Naive thymus-derived CD8-positive, alpha-beta T cell (primary cell): ENCODE measurements around the gene CYP1A2. TPM values are rescaled to one million over a fixed set of nuclear protein-coding genes. Genes with fewer than 3 reads are reported as not detected.
"Not testable (repeated sequence)": the region's sequence is repeated elsewhere in the genome, so short reads cannot be mapped to it uniquely, and the experiment has no call there.

ENCODE experiments used
- ATAC-seq, 2 donors: fragments of 150-1000 bp; cut with Tn5 transposase in 1 of 2; sonication (Bioruptor Pico), chemical (Tn5 transposase) in 1 of 2; 1 replicate in 1 of 2; 2 replicates in 1 of 2; pipeline ENCODE4 v1.10.0; 2021; ENCODE audit warnings: mild to moderate bottlenecking in 2 of 2, moderate library complexity in 2 of 2
- POLR2A ChIA-PET: fragments of 350-600 bp; sonication (Branson Sonifier 250); formaldehyde crosslinking; loops from one replicate; lab custom pipeline; 2021; ENCODE audit warnings: antibody characterized with exemption; lab: Charles Lee
- DNase-seq, 10 donors: peaks; one replicate each; pipeline versions ENCODE4 v3.0.0 to v3.0.0-alpha.2; 2020 to 2022
- H3K27ac Mint-ChIP-seq, 10 donors: one replicate each; pipeline ENCODE4 v1.8.0; 2020 to 2022; ENCODE audit warnings: mild to moderate bottlenecking in 10 of 10, mixed read lengths in 10 of 10, moderate library complexity in 4 of 10, inconsistent platforms in 1 of 10
- H3K27me3 Mint-ChIP-seq, 5 donors: one replicate each; pipeline ENCODE4 v1.8.0; 2021 to 2022; ENCODE audit warnings: mixed read lengths in 5 of 5
- H3K36me3 Mint-ChIP-seq, 3 donors: one replicate each; pipeline ENCODE4 v1.8.0; 2020 to 2022; ENCODE audit warnings: mixed read lengths in 3 of 3, mild to moderate bottlenecking in 2 of 3, inconsistent platforms in 1 of 3
- H3K4me1 Mint-ChIP-seq, 4 donors: one replicate each; pipeline ENCODE4 v1.8.0; 2021 to 2022; ENCODE audit warnings: mixed read lengths in 4 of 4
- H3K4me3 Mint-ChIP-seq, 10 donors: one replicate each; pipeline ENCODE4 v1.8.0; 2020 to 2022; ENCODE audit warnings: mild to moderate bottlenecking in 10 of 10, mixed read lengths in 10 of 10, moderate library complexity in 6 of 10, inconsistent platforms in 1 of 10
- H3K9me3 Mint-ChIP-seq, 9 donors: one replicate each; pipeline ENCODE4 v1.8.0; 2020 to 2022; ENCODE audit warnings: mixed read lengths in 9 of 9, mild to moderate bottlenecking in 3 of 9, inconsistent platforms in 1 of 9, moderate library complexity in 1 of 9
- polyA plus RNA-seq, 3 donors: library from polyadenylated mRNA; unstranded; fragments of 300-500 nt; fragmentation: Illumina TruSeq; gene quantifications; one replicate each; pipeline ENCODE4 v1.2.3, GENCODE V29; 2021
- total RNA-seq, 8 experiments: library from RNA in 2 of 8; stranded (reverse) in 2 of 8; gene quantifications; one replicate each; pipeline ENCODE4 v1.2.3 and lab custom pipeline; 2021 to 2026

Gene CYP1A2
- total and polyA plus RNA-seq, 5 experiments from 2014 or later = not detected

DNA sequence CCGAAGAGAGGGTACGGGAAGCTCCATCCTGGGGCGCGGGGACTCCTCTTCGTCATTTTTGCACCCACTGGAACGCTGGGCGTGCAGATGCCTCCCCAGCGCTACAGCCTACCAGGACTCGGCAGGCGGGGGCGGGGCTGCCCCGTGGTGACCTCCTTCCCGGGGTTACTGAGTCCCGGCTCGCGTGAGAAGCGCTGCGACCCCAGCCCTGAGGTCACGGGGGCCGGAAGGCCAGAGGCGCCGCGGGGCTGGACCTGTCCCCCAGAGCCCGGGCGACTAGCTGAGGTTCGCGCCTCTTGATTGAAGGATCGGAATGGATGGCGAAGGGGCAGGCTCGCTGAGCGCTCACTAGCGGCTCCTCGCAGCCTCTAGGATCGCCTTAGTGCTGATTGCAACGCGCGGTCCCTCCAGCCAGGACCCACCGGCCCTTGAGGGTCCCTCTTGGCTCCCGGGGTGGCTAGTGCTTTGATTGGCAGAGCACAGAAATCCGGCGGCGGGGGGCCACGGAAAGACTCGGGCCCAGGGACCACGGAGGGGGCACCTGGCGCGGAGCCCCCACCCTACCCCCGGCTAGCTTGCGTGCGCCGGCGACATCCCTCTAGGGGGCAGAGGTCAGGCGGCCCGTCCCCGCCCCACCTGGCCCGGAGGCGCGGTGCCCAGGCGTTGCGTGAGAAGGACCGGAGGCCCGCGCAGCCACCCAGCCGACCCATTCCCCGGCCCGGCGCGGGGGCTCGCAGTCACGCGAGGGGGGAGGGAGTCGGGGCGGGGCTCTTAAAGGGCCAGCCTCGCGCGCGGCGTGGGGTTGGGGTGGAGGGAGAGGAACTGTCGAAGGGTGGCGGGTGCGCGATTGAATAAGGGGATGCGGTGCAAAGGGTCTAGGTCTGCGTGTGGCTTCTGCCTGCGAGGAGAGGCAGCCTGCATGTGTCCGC is 22.5 kb upstream of the CYP1A2 start:
- Mint-ChIP-seq H3K4me3 (peak overlapping the region; percentile 72 to 85 (median 82)), H3K4me1 (peaks cover 4 to 13% (median 10%) of the 10 kb centered on the region in 4 donors), H3K27ac (peak overlapping the region in 1 of 10 donors; percentile 62), H3K9me3 (no peaks in the 10 kb centered on the region), H3K36me3 (no peaks in the 10 kb centered on the region), H3K27me3 (peaks cover 10 to 22% (median 18%) of the 10 kb centered on the region in 5 donors)
- DNase-seq = peak; percentile 8 to 68 (median 38)
- ATAC-seq = peak; percentile 76 to 77
- POLR2A ChIA-PET = interaction anchor here (0.5 to 2.1 kb wide), 4 partner anchors 30 to 1326 kb away, joined by 3 to 6 read pairs (median 4); partner anchors contain the start of gene EDC3

DNA sequence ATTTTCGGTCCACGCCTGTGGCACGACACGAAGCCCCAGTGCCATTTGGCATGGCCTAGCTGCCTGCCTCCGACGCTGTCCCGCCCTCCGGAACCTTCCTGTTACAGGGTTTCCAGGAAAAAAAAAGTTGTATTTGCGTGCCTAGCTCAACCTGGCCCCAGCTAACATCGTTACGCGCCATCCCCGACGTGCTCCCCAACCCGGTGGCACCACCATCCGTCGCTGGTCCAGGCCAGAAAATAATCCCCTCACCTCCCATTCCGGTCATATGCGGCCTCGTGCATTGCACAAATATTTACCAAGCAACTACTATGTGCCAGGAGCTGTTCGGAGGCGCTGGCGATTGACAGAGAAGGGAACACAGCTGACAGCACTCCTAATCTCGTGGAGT is 21.9 kb upstream of the CYP1A2 start:
- ATAC-seq (no peak), DNase-seq (no peak)
- Mint-ChIP-seq H3K27me3 (peaks cover 12 to 27% (median 21%) of the 10 kb centered on the region in 5 donors), H3K9me3 (no peaks in the 10 kb centered on the region), H3K4me3 (peak overlapping the region; percentile 71 to 84 (median 80)), H3K4me1 (peaks cover 4 to 13% (median 10%) of the 10 kb centered on the region in 4 donors), H3K27ac (peak overlapping the region in 2 of 10 donors; percentile 20 to 62), H3K36me3 (no peaks in the 10 kb centered on the region)
- POLR2A ChIA-PET = interaction anchor here (0.5 to 2.1 kb wide), 3 partner anchors 31 to 1327 kb away, joined by 4 to 6 read pairs (median 4); partner anchors contain the start of gene EDC3

DNA sequence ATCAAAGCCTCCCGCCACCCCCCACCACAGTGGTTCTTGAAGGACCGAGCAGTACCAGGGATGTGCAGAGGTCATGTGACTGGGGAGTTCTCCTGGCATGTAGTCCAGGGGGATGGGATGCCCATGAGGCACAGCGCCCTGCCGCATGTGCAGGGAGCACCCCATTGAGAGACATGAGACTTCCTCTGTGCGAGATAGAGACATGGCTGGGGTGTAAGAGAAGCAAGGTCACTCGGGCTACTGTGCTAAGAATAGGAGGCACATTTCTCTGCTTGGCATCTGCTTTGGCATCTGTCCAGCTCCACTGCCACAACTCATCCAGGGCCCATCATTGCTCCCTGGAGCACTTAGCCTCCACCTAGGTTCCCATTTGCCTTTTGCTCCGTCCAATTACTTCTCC is 20.9 kb upstream of the CYP1A2 start:
- H3K27me3 Mint-ChIP-seq = peaks cover 14 to 32% (median 25%) of the 10 kb centered on the region in 5 donors
- no peaks in the 10 kb centered on the region for H3K9me3 Mint-ChIP-seq
- ATAC-seq (no peak), DNase-seq (no peak)
- POLR2A ChIA-PET = no interaction called here
- peak overlapping the region in 7 of 10 donors; percentile 25 to 82 (median 78) for H3K4me3 Mint-ChIP-seq
- H3K4me1 Mint-ChIP-seq = peaks cover 4 to 13% (median 10%) of the 10 kb centered on the region in 4 donors
- no peaks in the 10 kb centered on the region for H3K36me3 Mint-ChIP-seq
- H3K27ac Mint-ChIP-seq = peak overlapping the region in 1 of 10 donors; percentile 43

DNA sequence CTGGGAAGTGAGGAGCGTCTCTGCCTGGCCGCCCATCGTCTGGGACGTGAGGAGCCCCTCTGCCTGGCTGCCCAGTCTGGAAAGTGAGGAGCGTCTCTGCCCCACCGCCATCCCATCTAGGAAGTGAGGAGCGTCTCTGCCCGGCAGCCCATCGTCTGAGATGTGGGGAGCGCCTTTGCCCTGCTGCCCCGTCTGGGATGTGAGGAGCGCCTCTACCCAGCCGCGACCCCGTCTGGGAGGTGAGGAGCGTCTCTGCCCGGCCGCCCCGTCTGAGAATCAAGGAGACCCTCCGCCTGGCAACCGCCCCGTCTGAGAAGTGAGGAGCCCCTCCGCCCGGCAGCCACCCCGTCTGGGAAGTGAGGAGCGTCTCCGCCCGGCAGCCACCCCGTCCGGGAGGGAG is 19.9 kb upstream of the CYP1A2 start:
- DNase-seq, H3K27ac Mint-ChIP-seq, POLR2A ChIA-PET, H3K4me3 Mint-ChIP-seq, H3K9me3 Mint-ChIP-seq, ATAC-seq, H3K36me3 Mint-ChIP-seq: not testable (repeated sequence)
- peaks cover 17 to 39% (median 27%) of the 10 kb centered on the region in 5 donors for H3K27me3 Mint-ChIP-seq
- H3K4me1 Mint-ChIP-seq = peaks cover 4 to 13% (median 10%) of the 10 kb centered on the region in 4 donors

DNA sequence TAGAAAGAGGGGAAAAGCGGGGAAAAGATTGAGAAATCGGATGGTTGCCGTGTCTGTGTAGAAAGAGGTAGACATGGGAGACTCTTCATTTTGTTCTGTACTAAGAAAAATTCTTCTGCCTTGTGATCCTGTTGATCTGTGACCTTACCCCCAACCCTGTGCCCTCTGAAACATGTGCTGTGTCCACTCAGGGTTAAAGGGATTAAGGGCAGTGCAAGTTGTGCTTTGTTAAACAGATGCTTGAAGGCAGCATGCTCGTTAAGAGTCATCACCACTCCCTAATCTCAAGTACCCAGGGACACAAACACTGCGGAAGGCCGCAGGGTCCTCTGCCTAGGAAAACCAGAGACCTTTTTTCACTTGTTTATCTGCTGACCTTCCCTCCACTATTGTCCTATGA is 19.3 kb upstream of the CYP1A2 start:
- H3K36me3 Mint-ChIP-seq, ATAC-seq, POLR2A ChIA-PET, H3K4me3 Mint-ChIP-seq, H3K9me3 Mint-ChIP-seq, H3K27ac Mint-ChIP-seq, DNase-seq: not testable (repeated sequence)
- Mint-ChIP-seq H3K27me3 (peaks cover 20 to 44% (median 30%) of the 10 kb centered on the region in 5 donors), H3K4me1 (peaks cover 4 to 13% (median 10%) of the 10 kb centered on the region in 4 donors)

DNA sequence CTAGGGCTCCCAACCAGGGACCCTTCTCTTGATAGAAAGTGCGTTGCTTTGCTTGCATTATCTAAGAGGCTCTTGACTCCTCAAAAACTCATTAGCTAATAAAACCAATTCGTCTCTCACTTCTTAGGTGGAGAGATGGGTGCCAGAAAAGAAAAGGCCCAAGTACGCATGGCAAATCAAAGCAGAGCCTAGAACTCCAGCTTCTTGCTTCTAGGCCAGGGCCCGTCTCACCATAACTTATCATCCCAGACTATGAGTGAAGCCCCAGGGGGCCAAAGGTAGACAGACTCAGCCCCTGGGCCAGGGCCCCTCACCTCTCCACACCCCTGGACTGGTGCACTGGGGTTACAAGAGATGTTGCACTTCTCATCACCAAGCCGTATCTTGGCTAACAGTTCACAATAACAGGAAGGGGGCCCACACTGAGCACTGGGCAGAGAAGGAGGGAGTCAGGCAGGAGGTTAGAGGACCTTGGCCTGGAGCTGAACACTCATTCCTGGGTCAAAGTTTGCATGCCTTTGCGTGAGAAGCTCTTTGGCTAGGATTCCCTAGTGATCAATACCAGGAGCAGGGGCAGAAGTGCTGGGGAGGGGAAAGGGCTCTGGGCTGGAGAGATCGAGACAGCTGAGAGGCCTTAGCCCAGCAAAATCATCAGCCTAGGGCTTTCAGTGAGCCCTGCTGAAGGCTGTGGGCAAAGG is 17.9 kb upstream of the CYP1A2 start:
- Mint-ChIP-seq H3K36me3 (no peaks in the 10 kb centered on the region), H3K27me3 (peaks cover 21 to 48% (median 36%) of the 10 kb centered on the region in 5 donors)

DNA sequence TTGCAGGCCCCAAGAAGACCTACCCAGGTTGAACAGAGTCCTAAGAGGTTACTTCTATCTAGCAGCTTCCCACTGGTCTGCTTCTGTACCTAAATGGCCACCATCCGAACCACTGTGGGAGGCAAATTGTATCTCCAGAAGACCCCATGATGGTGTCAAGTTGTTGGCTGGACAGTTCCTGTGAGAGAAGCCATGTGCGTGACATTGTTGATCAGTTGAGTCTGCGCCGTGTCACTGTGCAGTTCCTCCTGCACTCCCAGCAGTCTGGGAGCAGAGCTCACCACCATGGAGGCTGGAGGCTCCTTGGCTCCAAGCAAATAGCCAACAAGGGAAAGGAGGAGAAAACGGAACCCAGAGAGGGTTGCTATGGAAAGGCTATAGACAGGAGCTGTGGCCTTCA is 15.8 kb upstream of the CYP1A2 start:
- POLR2A ChIA-PET = no interaction called here
- ATAC-seq = no peak
- no peak overlapping the region for H3K4me3 Mint-ChIP-seq
- H3K27ac Mint-ChIP-seq = no peak overlapping the region
- H3K9me3 Mint-ChIP-seq = peaks cover 0 to 8% (median 1%) of the 10 kb centered on the region in 9 donors
- H3K4me1 Mint-ChIP-seq = no peaks in the 10 kb centered on the region
- H3K27me3 Mint-ChIP-seq = peaks cover 21 to 52% (median 46%) of the 10 kb centered on the region in 5 donors
- DNase-seq = no peak
- H3K36me3 Mint-ChIP-seq = no peaks in the 10 kb centered on the region

More for the DNA sequence above, 17.9 kb upstream of the CYP1A2 start:
- no peaks in the 10 kb centered on the region for H3K9me3 Mint-ChIP-seq
- POLR2A ChIA-PET = no interaction called here
- DNase-seq (no peak), ATAC-seq (no peak)
- peaks cover 0 to 8% (median 7%) of the 10 kb centered on the region in 4 donors for H3K4me1 Mint-ChIP-seq
- peak overlapping the region in 1 of 10 donors; percentile 24 for H3K27ac Mint-ChIP-seq
- no peak overlapping the region for H3K4me3 Mint-ChIP-seq

DNA sequence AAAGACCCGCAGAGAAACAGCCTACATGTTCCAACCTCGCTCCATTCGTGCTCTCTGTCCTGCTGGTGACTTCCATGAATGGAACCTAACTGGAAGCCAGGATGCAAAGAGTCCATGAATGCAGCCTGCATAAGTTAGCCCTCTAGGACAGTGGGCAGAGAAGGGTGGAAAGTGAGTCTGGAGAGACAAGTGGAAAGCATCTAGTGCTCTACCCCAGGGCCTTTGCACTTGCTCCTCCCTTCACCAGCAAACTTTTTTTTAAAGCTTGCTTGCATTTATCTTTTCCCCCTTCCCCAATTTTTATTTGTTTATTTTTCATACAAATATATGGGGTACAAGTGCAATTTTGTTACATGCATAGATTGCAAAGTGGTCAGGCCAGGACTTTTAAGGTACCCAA is 15.4 kb upstream of the CYP1A2 start:
- Mint-ChIP-seq H3K9me3 (peaks cover 0 to 12% (median 6%) of the 10 kb centered on the region in 9 donors), H3K27ac (no peak overlapping the region), H3K4me1 (peaks cover 0 to 3% (median 0%) of the 10 kb centered on the region in 4 donors), H3K4me3 (no peak overlapping the region), H3K27me3 (peaks cover 21 to 52% (median 46%) of the 10 kb centered on the region in 5 donors), H3K36me3 (peaks cover 0 to 2% (median 0%) of the 10 kb centered on the region in 3 donors)
- POLR2A ChIA-PET = no interaction called here
- ATAC-seq = no peak
- no peak for DNase-seq

DNA sequence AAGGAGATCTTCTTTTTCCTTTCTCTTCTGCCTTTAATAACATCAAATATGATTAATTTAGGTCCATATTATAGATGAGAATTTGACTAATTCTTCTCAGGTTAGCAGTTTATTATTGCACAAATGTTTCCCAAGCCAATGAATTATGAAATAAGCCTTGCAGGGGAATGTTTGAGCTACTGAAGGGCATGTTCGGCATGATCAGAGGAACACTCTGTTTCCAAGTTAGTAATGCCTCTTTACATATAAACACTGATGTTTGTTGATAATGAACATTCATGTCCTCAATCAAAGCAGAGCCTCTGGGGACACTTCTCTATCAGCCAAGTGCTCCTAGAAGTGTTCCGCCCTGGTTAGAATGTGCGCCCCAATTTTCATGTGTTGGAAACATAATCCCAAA is 13.3 kb upstream of the CYP1A2 start:
- no peak for ATAC-seq
- Mint-ChIP-seq H3K4me3 (no peak overlapping the region), H3K9me3 (peaks cover 0 to 13% (median 6%) of the 10 kb centered on the region in 9 donors), H3K27me3 (peaks cover 16 to 54% (median 39%) of the 10 kb centered on the region in 5 donors), H3K36me3 (peaks cover 0 to 2% (median 0%) of the 10 kb centered on the region in 3 donors), H3K27ac (no peak overlapping the region), H3K4me1 (peaks cover 0 to 3% (median 0%) of the 10 kb centered on the region in 4 donors)
- POLR2A ChIA-PET = no interaction called here
- DNase-seq = no peak

DNA sequence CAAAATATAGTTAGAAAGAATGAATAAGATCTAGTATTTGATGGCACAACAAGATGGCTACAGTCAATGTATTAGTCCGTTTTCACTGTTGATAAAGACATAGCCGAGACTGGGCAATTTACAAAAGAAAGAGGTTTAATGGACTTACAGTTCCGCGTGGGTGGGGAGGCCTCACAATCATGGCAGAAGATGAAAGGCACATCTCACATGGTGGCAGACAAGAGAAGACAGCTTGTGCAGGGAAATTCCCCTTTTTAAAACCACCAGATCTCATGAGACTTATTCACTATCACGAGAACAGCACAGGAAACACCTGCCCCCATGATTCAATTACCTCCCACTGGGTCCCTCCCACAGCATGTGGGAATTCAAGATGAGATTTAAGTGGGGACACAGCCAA is 10.4 kb upstream of the CYP1A2 start:
- H3K4me1 Mint-ChIP-seq, ATAC-seq, POLR2A ChIA-PET, DNase-seq, H3K4me3 Mint-ChIP-seq, H3K27ac Mint-ChIP-seq, H3K36me3 Mint-ChIP-seq: not testable (repeated sequence)
- H3K27me3 Mint-ChIP-seq = peaks cover 9 to 62% (median 37%) of the 10 kb centered on the region in 5 donors
- peaks cover 0 to 19% (median 11%) of the 10 kb centered on the region in 9 donors for H3K9me3 Mint-ChIP-seq

DNA sequence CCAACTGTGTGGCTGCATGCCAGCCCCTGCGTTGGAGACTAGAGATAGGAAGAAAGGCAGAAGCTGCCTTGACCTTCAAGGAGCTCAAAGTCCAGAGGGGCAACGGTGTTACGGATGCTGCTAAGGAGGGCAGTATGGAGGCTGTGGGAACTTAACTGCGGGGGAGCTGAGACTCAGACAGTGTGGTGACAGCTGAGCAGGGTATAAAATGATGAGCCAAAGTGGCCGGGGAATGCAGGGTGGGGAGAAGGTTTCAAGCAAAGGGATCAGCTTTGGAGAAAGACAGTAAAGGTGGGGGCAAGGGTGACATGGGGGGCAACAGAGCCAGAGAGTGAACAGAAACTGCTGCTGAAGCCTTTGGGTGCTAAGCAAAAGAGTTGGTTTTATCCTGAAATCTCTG is 6.2 kb upstream of the CYP1A2 start:
- DNase-seq (no peak), ATAC-seq (no peak)
- Mint-ChIP-seq H3K4me3 (no peak overlapping the region), H3K36me3 (peaks cover 0 to 10% (median 2%) of the 10 kb centered on the region in 3 donors), H3K9me3 (peaks cover 0 to 16% (median 11%) of the 10 kb centered on the region in 9 donors), H3K4me1 (peaks cover 0 to 5% (median 0%) of the 10 kb centered on the region in 4 donors), H3K27me3 (peaks cover 3 to 31% (median 16%) of the 10 kb centered on the region in 5 donors), H3K27ac (no peak overlapping the region)
- POLR2A ChIA-PET = no interaction called here

DNA sequence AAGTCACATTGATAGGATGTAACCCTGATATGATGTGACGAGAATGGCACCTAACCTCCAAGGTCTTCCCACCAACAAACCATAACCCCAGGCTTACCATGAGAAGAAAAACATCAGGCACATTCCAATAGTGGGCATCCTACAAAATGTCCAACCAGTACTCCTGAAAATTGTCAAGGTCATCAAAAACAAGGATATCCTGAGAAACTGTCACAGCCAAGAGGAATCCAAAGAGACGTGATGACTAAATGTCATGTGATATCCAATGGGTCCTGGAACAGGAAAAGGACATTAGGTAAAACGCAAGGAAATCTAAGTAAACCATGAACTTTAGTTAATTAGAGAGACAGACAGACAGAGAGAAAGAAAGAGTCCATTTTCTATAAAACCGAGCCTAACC is 2.3 kb upstream of the CYP1A2 start:
- no peak overlapping the region for H3K27ac Mint-ChIP-seq
- no peak for DNase-seq

More for the DNA sequence above, 2.3 kb upstream of the CYP1A2 start:
- Mint-ChIP-seq H3K27me3 (peaks cover 0 to 11% (median 5%) of the 10 kb centered on the region in 5 donors), H3K9me3 (peaks cover 0 to 9% (median 6%) of the 10 kb centered on the region in 9 donors), H3K4me1 (no peaks in the 10 kb centered on the region), H3K36me3 (peaks cover 0 to 4% (median 0%) of the 10 kb centered on the region in 3 donors), H3K4me3 (no peak overlapping the region)
- no peak for ATAC-seq
- POLR2A ChIA-PET = no interaction called here
